Loucy (cell line): ENCODE results near the gene ARIH1.

Source experiments
- CTCF ChIP-seq: fragments of 200-600 bp; sonication (generic); conservative IDR thresholded peaks from 2 replicates; pipeline ENCODE4 v1.5.1; 2014; ENCODE audit warnings: mild to moderate bottlenecking, antibody characterized with exemption, low read length
- EZH2phosphoT487 ChIP-seq: fragments of 200-600 bp; IDR thresholded peaks from 2 replicates; pipeline ENCODE4 v1.6.1; 2018; ENCODE audit warnings: antibody characterized with exemption, mild to moderate bottlenecking, moderate library complexity, borderline replicate concordance

GRCh38 chr15:72451224-72451623 is 22.9 kb upstream of the ARIH1 start:
- TF ChIP-seq CTCF (no peak), EZH2phosphoT487 (no peak)
